Activated CD8-positive, alpha-beta T cell treated with anti-CD3 and anti-CD28 coated beads, Interleukin-2, amount 10 ng/mL, durations not matched to agents 7 days and 5 days (primary cell): ENCODE data around the gene MTERF4. TPM values are rescaled to one million over a fixed set of nuclear protein-coding genes. Genes with fewer than 3 reads are reported as not detected.

Source experiments
- ATAC-seq: fragments of 150-1000 bp; cut with Tn5 transposase; one replicate; pipeline ENCODE4 v1.10.0; 2021; ENCODE audit warnings: moderate library complexity
- CTCF ChIA-PET: fragments of 350-600 bp; sonication (Branson Sonifier 250); formaldehyde crosslinking; loops from one replicate; lab custom pipeline; 2021; ENCODE audit warnings: antibody characterized with exemption; lab: Charles Lee
- POLR2A ChIA-PET: fragments of 350-600 bp; sonication (Branson Sonifier 250); formaldehyde crosslinking; loops from one replicate; lab custom pipeline; 2021; ENCODE audit warnings: antibody characterized with exemption; lab: Charles Lee
- DNase-seq: peaks from one replicate; pipeline ENCODE4 v3.0.0-alpha.2; 2020
- H3K27ac Mint-ChIP-seq: one replicate; pipeline ENCODE4 v1.8.0; 2021; ENCODE audit warnings: mild to moderate bottlenecking, mixed read lengths
- H3K27me3 Mint-ChIP-seq: one replicate; pipeline ENCODE4 v1.8.0; 2021; ENCODE audit warnings: low read depth, mixed read lengths
- H3K36me3 Mint-ChIP-seq: one replicate; pipeline ENCODE4 v1.8.0; 2021; ENCODE audit warnings: low read depth, mixed read lengths
- H3K4me1 Mint-ChIP-seq: one replicate; pipeline ENCODE4 v1.8.0; 2021; ENCODE audit warnings: low read depth, mixed read lengths
- H3K4me3 Mint-ChIP-seq: one replicate; pipeline ENCODE4 v1.8.0; 2021; ENCODE audit warnings: mild to moderate bottlenecking, mixed read lengths
- H3K9me3 Mint-ChIP-seq: one replicate; pipeline ENCODE4 v1.8.0; 2022; ENCODE audit warnings: mixed read lengths; ENCODE audit not compliant: insufficient read depth
- total RNA-seq, 2 experiments: library from RNA; stranded (reverse); gene quantifications; one replicate each; pipeline ENCODE4 v1.2.3, GENCODE V29; 2021

MTERF4 gene
- total RNA-seq, 2 experiments from 2014 or later = 24.1 to 26.3 TPM

DNA sequence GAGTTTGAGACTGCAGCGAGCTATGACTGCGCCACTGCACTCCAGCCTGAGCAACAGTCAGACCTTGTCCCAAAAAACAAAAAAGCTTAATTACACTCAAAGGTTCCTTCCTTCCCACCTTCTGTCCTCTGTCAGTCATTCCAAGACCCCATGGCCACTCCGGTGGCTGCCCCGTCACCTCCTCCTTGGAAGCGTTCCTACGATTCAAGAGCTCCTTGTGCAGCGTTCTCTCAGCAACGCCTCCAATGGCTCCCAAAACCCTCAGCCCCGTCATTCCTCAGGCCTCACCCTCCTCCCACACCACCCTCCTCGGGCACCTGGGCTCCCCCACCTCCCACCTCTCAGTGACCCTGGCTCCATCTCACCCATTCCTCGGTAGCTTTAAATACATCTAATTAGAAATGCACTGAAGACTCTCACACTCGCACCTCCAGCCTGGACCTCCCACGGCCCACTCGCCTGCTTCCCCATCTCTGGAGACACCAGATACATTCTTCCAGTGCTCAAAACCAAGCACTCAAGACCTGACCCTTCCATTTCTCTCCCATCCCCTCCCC lies 39.2 kb upstream of the MTERF4 start:
- H3K9me3 Mint-ChIP-seq = no peaks in the 10 kb centered on the region
- POLR2A ChIA-PET = interaction anchor here (0.6 kb wide), 1 partner anchor 119 kb away, joined by 3 read pairs; no protein-coding TSS in a partner anchor
- ATAC-seq (no peak), DNase-seq (no peak)
- H3K36me3 Mint-ChIP-seq = peaks cover 2% of the 10 kb centered on the region
- no peak overlapping the region for H3K4me3 Mint-ChIP-seq
- no peaks in the 10 kb centered on the region for H3K27me3 Mint-ChIP-seq
- no peaks in the 10 kb centered on the region for H3K4me1 Mint-ChIP-seq
- CTCF ChIA-PET = no interaction called here
- H3K27ac Mint-ChIP-seq = no peak overlapping the region

DNA sequence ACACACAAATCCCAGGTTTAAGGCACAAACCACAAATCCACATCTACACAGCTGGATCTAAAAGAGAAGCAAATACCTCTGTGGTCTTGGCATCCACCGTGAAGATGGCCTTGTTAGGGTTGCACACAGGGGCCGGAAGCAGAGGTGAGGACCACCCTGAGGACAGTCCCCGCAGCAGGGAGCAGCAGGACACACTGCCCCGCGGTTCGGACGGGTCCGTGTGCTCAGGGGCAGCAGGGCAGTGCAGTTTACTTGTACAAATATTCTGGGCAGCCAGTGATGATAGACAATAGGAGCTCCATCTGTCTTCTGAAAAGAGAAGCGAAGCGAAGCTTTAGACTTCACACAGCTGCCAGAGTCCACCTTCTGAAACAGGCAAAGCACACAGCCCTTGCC lies 38.4 kb upstream of the MTERF4 start:
- CTCF ChIA-PET = no interaction called here
- peaks cover 2% of the 10 kb centered on the region for H3K36me3 Mint-ChIP-seq
- POLR2A ChIA-PET = interaction anchor here (1.8 kb wide), 1 partner anchor 10 kb away, joined by 5 read pairs; the partner anchor contains the start of gene PPP1R7

DNA sequence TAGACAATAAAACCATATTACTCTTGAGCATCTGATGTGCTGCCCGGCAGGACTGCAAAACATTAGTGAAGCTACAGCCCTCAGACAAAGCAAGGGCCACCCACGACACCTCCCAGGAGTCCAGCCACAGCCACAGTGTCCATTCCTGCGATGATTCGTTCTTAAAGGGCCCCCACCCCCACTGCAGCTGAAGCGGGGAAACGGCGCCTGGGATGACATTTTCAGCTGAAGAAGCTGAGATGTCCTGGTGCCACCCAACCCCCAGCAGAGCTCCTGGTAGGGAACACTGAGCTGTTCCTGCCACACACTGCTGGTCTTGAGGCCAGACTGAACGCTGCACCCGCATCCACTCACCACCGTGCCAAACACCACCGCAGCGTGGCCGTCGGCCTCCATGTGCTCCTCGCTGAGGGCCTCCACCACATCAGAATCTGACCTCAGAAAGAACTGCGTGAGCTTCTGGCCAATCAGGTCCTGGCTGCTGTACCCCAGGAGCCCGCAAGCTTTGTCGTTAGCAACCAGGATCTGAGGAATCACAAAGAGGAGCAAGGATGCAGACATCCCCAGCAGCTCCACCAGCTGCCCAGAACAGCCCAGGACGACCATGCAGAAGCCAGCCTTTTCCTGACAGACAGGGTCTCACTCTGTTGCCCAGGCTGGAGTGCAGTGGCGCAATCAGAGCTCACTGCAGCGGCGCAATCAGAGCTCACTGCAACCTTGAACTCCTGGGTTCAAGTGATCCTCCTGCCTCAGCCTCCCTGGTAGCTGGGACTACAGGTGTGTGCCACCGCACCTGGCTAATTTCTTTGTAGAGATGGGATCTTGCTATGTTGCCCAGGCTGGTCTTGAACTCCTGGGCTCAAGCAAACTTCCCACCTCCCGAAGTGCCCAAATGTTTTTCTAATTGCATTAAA lies 37.7 kb upstream of the MTERF4 start:
- DNase-seq (no peak), ATAC-seq (no peak)
- ChIA-PET POLR2A (interaction anchor here (1.8 kb wide), 1 partner anchor 11 kb away, joined by 5 read pairs; the partner anchor contains the start of gene PPP1R7), CTCF (no interaction called here)
- no peaks in the 10 kb centered on the region for H3K27me3 Mint-ChIP-seq
- no peak overlapping the region for H3K27ac Mint-ChIP-seq
- no peaks in the 10 kb centered on the region for H3K4me1 Mint-ChIP-seq
- H3K36me3 Mint-ChIP-seq = peaks cover 2% of the 10 kb centered on the region
- no peak overlapping the region for H3K4me3 Mint-ChIP-seq
- H3K9me3 Mint-ChIP-seq = no peaks in the 10 kb centered on the region

More for the DNA sequence above, 38.4 kb upstream of the MTERF4 start:
- Mint-ChIP-seq H3K27me3 (no peaks in the 10 kb centered on the region), H3K27ac (no peak overlapping the region), H3K4me1 (no peaks in the 10 kb centered on the region), H3K9me3 (no peaks in the 10 kb centered on the region), H3K4me3 (no peak overlapping the region)
- DNase-seq = no peak
- no peak for ATAC-seq

DNA sequence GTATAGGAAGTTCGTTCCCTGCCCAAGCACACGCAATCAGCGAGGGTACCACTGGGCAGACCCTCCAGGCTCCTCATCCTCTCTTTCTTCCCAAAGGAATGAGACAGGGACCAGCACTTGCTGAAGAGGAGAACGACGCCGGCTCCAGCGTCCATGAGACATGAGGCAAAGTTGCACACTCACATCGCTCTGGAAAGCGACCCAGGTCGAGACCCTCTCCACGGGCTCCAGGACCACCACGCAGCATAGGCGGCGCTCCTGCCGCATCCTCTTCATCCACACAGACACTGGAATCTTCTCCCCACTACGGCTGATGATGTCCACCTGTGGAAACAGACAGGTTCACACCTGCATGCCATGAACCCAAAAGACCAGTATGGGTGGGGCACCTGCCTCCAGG lies 36.4 kb upstream of the MTERF4 start:
- H3K9me3 Mint-ChIP-seq = no peaks in the 10 kb centered on the region
- peaks cover 2% of the 10 kb centered on the region for H3K36me3 Mint-ChIP-seq
- H3K27ac Mint-ChIP-seq = no peak overlapping the region
- H3K4me3 Mint-ChIP-seq = no peak overlapping the region
- CTCF ChIA-PET = no interaction called here
- ATAC-seq (no peak), DNase-seq (no peak)
- no peaks in the 10 kb centered on the region for H3K4me1 Mint-ChIP-seq
- H3K27me3 Mint-ChIP-seq = no peaks in the 10 kb centered on the region
- POLR2A ChIA-PET = interaction anchor here (1.1 kb wide), 1 partner anchor 11 kb away, joined by 6 read pairs; the partner anchor contains the start of gene PASK

DNA sequence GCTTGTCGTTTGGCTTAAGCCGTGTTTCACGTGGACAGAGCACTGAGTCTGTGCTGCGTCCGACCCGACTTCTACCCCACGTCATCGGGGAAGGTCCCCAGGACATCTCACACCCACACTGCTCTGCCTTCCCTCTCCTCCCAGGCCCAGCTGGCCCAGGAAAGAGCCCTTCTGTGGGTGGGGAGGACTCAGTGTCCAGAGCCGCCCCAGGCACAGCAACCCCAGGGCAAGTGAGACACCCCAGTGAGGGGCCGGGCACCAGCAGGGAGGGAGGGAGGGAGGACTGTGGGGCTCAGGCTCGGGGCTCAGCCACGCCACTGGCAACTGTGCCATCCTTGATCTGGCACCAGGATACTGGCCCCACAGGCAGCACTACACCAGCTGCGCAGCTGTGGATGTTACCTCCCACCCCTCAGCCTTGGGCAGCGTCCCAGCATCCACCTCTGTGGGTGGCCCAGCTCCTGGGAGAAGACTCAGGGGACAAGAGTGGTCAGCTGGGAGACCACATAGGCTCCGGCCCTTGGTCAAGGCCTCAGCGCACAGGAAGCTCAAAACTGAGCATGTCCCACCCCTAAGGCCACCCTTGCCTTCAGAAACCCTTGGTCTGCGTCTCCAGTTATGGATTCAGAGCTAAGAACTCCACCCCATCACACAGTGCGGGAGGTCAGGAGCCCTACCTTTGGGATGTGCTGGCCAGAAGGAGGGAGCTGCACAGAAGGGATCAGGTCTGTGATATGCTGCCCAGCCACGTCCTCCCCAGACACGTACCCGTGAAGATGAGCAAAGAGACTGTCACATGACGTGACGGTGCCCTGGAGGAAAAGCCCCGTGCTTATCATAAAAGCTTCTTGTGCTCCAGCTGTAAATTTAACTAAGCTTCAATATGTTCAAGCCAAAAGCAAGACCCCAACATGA lies 35.4 kb upstream of the MTERF4 start:
- no peak for ATAC-seq
- H3K36me3 Mint-ChIP-seq = peaks cover 6% of the 10 kb centered on the region
- DNase-seq = no peak
- POLR2A ChIA-PET = interaction anchor here (1.1 kb wide), 1 partner anchor 12 kb away, joined by 6 read pairs; the partner anchor contains the start of gene PASK
- CTCF ChIA-PET = interaction anchor here (1.0 kb wide), 1 partner anchor 11 kb away, joined by 3 read pairs; no protein-coding TSS in a partner anchor
- H3K27ac Mint-ChIP-seq = no peak overlapping the region
- no peaks in the 10 kb centered on the region for H3K27me3 Mint-ChIP-seq
- H3K9me3 Mint-ChIP-seq = no peaks in the 10 kb centered on the region
- H3K4me3 Mint-ChIP-seq = no peak overlapping the region
- no peaks in the 10 kb centered on the region for H3K4me1 Mint-ChIP-seq

DNA sequence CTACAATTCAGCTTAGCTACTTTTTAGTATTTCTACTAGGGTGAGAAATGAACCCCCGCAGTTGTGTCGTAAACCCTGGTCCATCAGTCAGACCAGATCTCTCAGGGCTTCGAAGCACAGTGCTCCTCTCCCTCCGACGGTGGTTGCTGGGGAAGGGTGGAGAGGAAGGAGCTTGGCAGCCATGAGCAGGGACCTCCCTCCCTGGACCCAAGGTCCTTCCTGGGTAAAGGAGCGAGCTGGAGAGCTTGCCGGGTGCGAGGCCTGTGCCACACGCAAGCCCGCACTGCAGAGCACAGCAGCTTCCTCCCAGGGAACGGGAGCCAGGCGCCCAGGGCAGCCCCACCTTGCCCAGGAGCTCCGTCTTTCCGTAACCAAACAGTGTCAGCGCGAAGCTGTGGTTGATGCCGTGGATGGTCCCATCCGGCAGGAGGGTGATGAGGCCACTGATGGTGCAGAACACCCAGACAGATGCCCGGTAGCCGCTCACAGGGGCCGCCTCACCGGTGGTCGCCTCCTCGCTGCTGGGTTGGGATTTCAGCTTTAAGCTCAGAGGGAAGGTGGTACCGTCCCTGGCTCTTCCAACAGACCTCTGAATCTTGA lies 34.7 kb upstream of the MTERF4 start:
- Mint-ChIP-seq H3K4me3 (no peak overlapping the region), H3K27me3 (no peaks in the 10 kb centered on the region), H3K27ac (no peak overlapping the region), H3K36me3 (peaks cover 7% of the 10 kb centered on the region), H3K9me3 (no peaks in the 10 kb centered on the region), H3K4me1 (no peaks in the 10 kb centered on the region)
- POLR2A ChIA-PET = no interaction called here
- ATAC-seq = no peak
- no peak for DNase-seq
- CTCF ChIA-PET = interaction anchor here (1.0 kb wide), 1 partner anchor 10 kb away, joined by 3 read pairs; no protein-coding TSS in a partner anchor

DNA sequence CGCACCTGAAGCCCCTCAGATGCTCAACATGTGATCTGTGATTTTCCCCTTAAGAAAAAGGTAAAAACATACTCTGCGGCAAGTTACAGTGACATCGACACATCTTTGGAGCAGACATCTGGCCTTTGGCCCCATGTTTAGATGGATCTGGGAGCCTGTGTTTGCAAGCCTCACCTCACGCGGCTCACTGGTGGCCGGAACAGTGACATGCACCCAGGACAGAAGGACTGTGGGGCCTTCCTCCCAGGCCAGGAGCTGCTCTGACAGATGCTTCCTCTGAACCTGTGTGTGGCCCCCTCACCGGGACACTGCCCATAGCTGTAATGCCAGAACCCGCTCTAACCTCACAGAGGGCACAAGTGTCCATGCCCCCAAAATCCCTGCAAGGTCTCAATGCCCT lies 34.1 kb upstream of the MTERF4 start:
- no peak for DNase-seq

DNA sequence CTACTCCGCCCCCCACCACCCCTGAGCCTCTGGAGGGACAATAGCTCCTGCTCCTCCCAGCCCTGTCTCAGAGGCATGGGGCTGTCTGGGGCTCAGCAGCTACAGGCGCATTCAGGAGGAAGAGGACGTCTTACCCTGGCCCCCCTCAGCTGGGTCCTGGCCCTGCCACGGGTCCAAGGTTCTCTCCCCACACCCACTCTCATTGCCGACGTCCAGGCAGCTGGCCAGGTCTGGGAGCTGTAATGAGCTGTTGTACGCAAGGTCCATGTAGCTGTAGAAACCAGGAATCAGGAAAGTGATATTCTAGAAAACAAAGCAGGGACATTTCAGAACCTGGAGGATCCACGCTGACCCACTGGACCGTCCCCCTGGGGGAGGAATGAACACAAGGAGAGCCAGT lies 33.6 kb upstream of the MTERF4 start:
- ChIA-PET CTCF (no interaction called here), POLR2A (interaction anchor here (0.6 to 0.8 kb wide), 2 partner anchors 10 to 15 kb away, joined by 3 read pairs; no protein-coding TSS in a partner anchor)
- no peak overlapping the region for H3K4me3 Mint-ChIP-seq
- no peak overlapping the region for H3K27ac Mint-ChIP-seq
- H3K36me3 Mint-ChIP-seq = peaks cover 7% of the 10 kb centered on the region
- H3K27me3 Mint-ChIP-seq = no peaks in the 10 kb centered on the region
- H3K9me3 Mint-ChIP-seq = no peaks in the 10 kb centered on the region
- DNase-seq (no peak), ATAC-seq (no peak)
- no peaks in the 10 kb centered on the region for H3K4me1 Mint-ChIP-seq

More for the DNA sequence above, 34.1 kb upstream of the MTERF4 start:
- peaks cover 7% of the 10 kb centered on the region for H3K36me3 Mint-ChIP-seq
- H3K27me3 Mint-ChIP-seq = no peaks in the 10 kb centered on the region
- no peak overlapping the region for H3K27ac Mint-ChIP-seq
- POLR2A ChIA-PET = interaction anchor here (0.6 kb wide), 1 partner anchor 10 kb away, joined by 3 read pairs; no protein-coding TSS in a partner anchor
- no peaks in the 10 kb centered on the region for H3K9me3 Mint-ChIP-seq
- CTCF ChIA-PET = interaction anchor here (1.0 kb wide), 1 partner anchor 9 kb away, joined by 3 read pairs; no protein-coding TSS in a partner anchor
- H3K4me3 Mint-ChIP-seq = no peak overlapping the region
- no peak for ATAC-seq
- H3K4me1 Mint-ChIP-seq = no peaks in the 10 kb centered on the region

DNA sequence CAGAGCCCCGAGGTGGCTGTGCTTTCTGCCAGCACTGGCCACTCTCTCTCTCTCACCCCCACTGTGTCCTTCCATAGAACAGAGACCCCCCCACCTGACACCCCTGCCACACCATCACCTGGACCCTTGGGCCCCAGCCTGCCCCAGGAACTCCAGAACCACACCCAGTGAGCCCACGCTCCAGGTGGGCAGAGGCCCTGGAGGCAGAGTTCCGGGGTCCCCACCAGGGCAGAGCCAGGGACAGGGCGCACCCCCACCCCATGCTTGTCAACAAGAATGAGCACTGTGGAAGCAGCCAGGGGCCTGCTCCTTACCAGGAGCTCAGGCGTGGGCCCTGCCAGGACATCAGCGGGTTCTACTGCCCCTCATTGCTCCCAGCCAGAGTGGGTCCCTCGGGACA lies 32.6 kb upstream of the MTERF4 start:
- POLR2A ChIA-PET = interaction anchor here (0.8 kb wide), 1 partner anchor 17 kb away, joined by 3 read pairs; no protein-coding TSS in a partner anchor
- peaks cover 11% of the 10 kb centered on the region for H3K36me3 Mint-ChIP-seq
- no peak for ATAC-seq
- no peaks in the 10 kb centered on the region for H3K4me1 Mint-ChIP-seq
- H3K4me3 Mint-ChIP-seq = no peak overlapping the region
- no peak for DNase-seq
- no peak overlapping the region for H3K27ac Mint-ChIP-seq
- H3K27me3 Mint-ChIP-seq = no peaks in the 10 kb centered on the region
- CTCF ChIA-PET = no interaction called here
- H3K9me3 Mint-ChIP-seq = no peaks in the 10 kb centered on the region

DNA sequence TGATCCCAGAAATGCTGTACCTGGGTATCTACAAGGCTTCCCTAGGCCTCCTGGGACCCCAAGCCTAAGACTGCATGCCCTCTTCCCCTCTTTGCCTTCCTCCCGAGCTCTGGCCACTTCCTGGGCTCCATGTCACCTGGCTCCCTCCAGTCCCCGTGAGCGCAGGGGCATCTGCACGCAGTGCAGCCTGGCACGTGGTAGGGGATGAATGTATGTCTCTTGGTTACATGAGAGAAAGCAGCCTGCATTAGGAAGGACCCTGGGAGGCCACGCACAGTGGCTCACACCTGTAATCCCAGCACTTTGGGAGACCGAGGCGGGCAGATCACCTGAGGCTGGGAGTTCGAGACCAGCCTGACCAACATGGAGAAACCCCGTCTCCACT lies 31.3 kb upstream of the MTERF4 start:
- POLR2A ChIA-PET = interaction anchor here (0.6 kb wide), 1 partner anchor 10 kb away, joined by 3 read pairs; no protein-coding TSS in a partner anchor
- Mint-ChIP-seq H3K4me1 (peaks cover 4% of the 10 kb centered on the region), H3K4me3 (no peak overlapping the region), H3K36me3 (peaks cover 15% of the 10 kb centered on the region), H3K27me3 (no peaks in the 10 kb centered on the region), H3K27ac (no peak overlapping the region), H3K9me3 (no peaks in the 10 kb centered on the region)
- ATAC-seq (no peak), DNase-seq (no peak)
- CTCF ChIA-PET = no interaction called here
